Osteoblast (primary cell): ENCODE data around the gene ADRA2A. TPM values are rescaled to one million over a fixed set of nuclear protein-coding genes. Genes with fewer than 3 reads are reported as not detected.

ENCODE experiments used
- DNase-seq: peaks from one replicate; pipeline ENCODE4 v3.0.0; 2011; ENCODE audit warnings: low spot score, mixed read lengths; ENCODE audit not compliant: insufficient read length; ENCODE audit errors: missing footprints
- H2AFZ ChIP-seq: 2 replicates; pipeline ENCODE4 v1.6.0; 2011; ENCODE audit warnings: mild to moderate bottlenecking, low read length
- H3K27ac ChIP-seq: 2 replicates; pipeline ENCODE4 v1.5.1; 2011; ENCODE audit warnings: mild to moderate bottlenecking, low read depth, low read length, moderate library complexity
- H3K27me3 ChIP-seq: 2 replicates; pipeline ENCODE4 v1.6.0; 2012; ENCODE audit warnings: mild to moderate bottlenecking, control low read depth, inconsistent platforms, low read length, moderate library complexity; ENCODE audit not compliant: insufficient read depth
- H3K36me3 ChIP-seq: 2 replicates; pipeline ENCODE4 v1.5.1; 2011; ENCODE audit warnings: mild to moderate bottlenecking, low read length, control low read depth, moderate library complexity; ENCODE audit not compliant: insufficient read depth
- H3K4me1 ChIP-seq: 2 replicates; pipeline ENCODE4 v1.5.1; 2011; ENCODE audit warnings: mild to moderate bottlenecking, low read length, control low read depth, moderate library complexity; ENCODE audit not compliant: insufficient read depth
- H3K4me2 ChIP-seq: 2 replicates; pipeline ENCODE4 v1.6.0; 2011; ENCODE audit warnings: mild to moderate bottlenecking, low read length; ENCODE audit not compliant: insufficient read depth
- H3K4me3 ChIP-seq: fragments of 200-600 bp; sonication (generic); 3 replicates; pipeline ENCODE4 v1.5.1; 2012; ENCODE audit warnings: mild to moderate bottlenecking, low read length, inconsistent platforms; ENCODE audit not compliant: insufficient read depth
- H3K79me2 ChIP-seq: 2 replicates; pipeline ENCODE4 v1.6.0; 2012; ENCODE audit warnings: mild to moderate bottlenecking, low read length, control low read depth, inconsistent platforms; ENCODE audit not compliant: insufficient read depth
- H3K9me3 ChIP-seq: 2 replicates; pipeline ENCODE4 v1.5.1; 2011; ENCODE audit warnings: low read depth, low read length, control low read depth
- H4K20me1 ChIP-seq: 2 replicates; pipeline ENCODE4 v1.6.0; 2012; ENCODE audit warnings: mild to moderate bottlenecking, low read length, control low read depth; ENCODE audit not compliant: insufficient read depth
- total RNA-seq: library from RNA; depleted of rRNA; stranded (reverse); fragments of >200 nt; gene quantifications from 2 replicates; pipeline ENCODE4 v1.2.3, GENCODE V29; 2012
- TF ChIP-seq, protein P1 (sequence below): IDR thresholded peaks from 2 replicates; pipeline ENCODE4 v1.5.1; 2011; ENCODE audit warnings: mild to moderate bottlenecking, low read depth, low read length, moderate library complexity; ENCODE audit errors: extremely low read depth

ADRA2A gene
- total RNA-seq, 1 donor: 0.72 TPM

DNA sequence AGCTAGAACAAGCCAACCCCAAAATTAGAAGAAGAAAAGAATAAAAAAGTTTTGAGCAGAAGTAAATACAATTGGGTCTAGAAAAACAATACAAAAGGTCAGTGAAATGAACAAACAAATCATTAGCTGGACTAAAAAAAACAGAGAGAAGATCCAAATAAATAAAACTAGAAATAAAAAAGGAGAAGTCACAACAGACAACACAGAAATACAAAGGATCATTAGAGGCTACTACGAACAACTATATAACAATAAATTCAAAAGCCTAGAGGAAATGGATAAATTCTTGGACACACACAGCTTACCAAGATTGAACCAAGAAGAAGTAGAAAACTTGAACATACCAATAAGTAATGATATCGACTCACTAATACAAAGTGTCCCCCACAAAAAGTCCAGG, 13.4 kb upstream of the ADRA2A start:
- no peak overlapping the region for H2AFZ ChIP-seq

GRCh38 chr10:111072232-111072631, 4.6 kb upstream of the ADRA2A start:
- H3K79me2 ChIP-seq: no peaks in the 10 kb centered on the region

More for the DNA sequence above, 13.4 kb upstream of the ADRA2A start:
- Histone ChIP-seq H3K27me3 (peaks cover 3% of the 10 kb centered on the region), H4K20me1 (no peaks in the 10 kb centered on the region), H3K4me3 (no peak overlapping the region), H3K36me3 (no peaks in the 10 kb centered on the region), H3K27ac (no peak overlapping the region), H3K79me2 (no peaks in the 10 kb centered on the region), H3K4me2 (no peak overlapping the region), H3K9me3 (peaks cover 2% of the 10 kb centered on the region), H3K4me1 (no peaks in the 10 kb centered on the region)
- DNase-seq: no peak
- TF ChIP-seq, protein P1, sequence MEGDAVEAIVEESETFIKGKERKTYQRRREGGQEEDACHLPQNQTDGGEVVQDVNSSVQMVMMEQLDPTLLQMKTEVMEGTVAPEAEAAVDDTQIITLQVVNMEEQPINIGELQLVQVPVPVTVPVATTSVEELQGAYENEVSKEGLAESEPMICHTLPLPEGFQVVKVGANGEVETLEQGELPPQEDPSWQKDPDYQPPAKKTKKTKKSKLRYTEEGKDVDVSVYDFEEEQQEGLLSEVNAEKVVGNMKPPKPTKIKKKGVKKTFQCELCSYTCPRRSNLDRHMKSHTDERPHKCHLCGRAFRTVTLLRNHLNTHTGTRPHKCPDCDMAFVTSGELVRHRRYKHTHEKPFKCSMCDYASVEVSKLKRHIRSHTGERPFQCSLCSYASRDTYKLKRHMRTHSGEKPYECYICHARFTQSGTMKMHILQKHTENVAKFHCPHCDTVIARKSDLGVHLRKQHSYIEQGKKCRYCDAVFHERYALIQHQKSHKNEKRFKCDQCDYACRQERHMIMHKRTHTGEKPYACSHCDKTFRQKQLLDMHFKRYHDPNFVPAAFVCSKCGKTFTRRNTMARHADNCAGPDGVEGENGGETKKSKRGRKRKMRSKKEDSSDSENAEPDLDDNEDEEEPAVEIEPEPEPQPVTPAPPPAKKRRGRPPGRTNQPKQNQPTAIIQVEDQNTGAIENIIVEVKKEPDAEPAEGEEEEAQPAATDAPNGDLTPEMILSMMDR: no peak

DNA sequence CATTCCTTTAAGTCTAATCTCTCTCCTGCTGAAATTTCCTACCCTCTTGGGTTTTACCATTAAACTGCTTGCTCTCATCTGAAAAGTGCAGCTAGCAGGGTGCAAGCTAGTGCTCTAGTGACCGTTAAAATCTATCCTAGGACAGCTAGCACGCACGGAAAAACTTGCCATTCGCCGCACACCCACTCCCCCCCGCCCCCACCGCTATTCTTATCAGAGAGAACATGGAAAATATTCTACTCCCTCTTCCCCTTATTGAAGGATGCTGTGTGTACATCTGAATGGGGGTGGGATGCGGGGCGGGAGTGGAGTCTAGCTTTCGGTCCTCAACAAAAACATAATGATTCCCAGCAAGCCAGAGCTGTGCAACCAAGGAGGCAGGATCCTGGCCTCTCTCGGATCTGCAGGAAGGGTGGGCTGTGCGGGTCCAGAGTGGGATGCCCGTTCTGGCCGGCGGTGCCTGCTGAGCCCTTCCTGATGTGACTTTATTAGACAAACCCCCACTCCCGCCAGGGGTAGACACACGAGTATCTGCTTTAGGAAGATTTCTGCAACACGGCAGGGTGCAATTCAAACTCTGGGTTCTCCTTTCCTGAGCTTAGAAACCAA, 1.1 kb upstream of the ADRA2A start:
- Histone ChIP-seq H3K4me1 (peaks cover 4% of the 10 kb centered on the region), H4K20me1 (no peaks in the 10 kb centered on the region), H3K4me3 (peak overlapping the region; percentile 66), H3K36me3 (no peaks in the 10 kb centered on the region), H3K79me2 (no peaks in the 10 kb centered on the region), H3K9me3 (no peaks in the 10 kb centered on the region), H3K27me3 (peaks cover 70% of the 10 kb centered on the region), H2AFZ (peak overlapping the region; percentile 35), H3K4me2 (peak overlapping the region; percentile 84), H3K27ac (no peak overlapping the region)
- TF ChIP-seq, protein P1: no peak
- no peak for DNase-seq

More at GRCh38 chr10:111072232-111072631, 4.6 kb upstream of the ADRA2A start:
- Histone ChIP-seq H3K36me3 (no peaks in the 10 kb centered on the region), H2AFZ (no peak overlapping the region), H3K4me2 (no peak overlapping the region), H3K4me1 (peaks cover 4% of the 10 kb centered on the region), H3K27me3 (peaks cover 50% of the 10 kb centered on the region), H3K9me3 (peaks cover 2% of the 10 kb centered on the region), H4K20me1 (no peaks in the 10 kb centered on the region), H3K4me3 (no peak overlapping the region), H3K27ac (no peak overlapping the region)
- TF ChIP-seq, protein P1: no peak
- DNase-seq: no peak

DNA sequence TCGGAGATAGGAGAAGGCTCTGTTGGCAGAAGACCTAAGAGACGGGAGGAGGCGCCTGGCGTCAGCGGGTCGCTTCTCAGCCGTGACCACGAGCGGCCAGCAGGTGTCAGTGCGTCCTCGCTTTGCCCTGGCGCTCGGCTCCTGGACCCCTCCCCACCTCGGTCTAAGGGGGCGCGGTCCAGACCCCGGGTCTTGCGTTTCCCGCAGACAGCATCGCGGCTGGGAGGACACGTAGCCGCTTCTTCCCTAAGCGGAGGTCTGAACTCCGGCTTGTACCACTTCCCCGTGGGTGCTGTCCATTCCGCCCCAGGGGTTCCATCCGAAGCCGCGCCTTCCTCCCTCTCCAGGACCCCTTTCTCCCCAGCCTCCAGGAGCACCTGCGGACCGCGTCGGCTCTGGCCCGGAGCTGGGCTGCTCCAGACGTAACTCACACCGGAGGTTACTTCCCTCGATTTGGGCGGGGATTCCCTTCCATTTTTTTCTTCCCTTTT, 593 bp upstream of the ADRA2A start:
- Histone ChIP-seq H3K4me2 (peak overlapping the region; percentile 84), H3K27ac (no peak overlapping the region), H3K4me1 (peaks cover 4% of the 10 kb centered on the region), H3K9me3 (no peaks in the 10 kb centered on the region), H2AFZ (peak overlapping the region; percentile 35), H4K20me1 (no peaks in the 10 kb centered on the region), H3K27me3 (peaks cover 73% of the 10 kb centered on the region), H3K36me3 (no peaks in the 10 kb centered on the region), H3K79me2 (no peaks in the 10 kb centered on the region), H3K4me3 (peak overlapping the region; percentile 66)
- DNase-seq: peak; percentile 98
- TF ChIP-seq, protein P1: peak; percentile 60
